Putamen (tissue), 1 donor: Measurements from ENCODE around the gene INPP4B.

ENCODE experiments used
- DNase-seq: peaks from one replicate; pipeline ENCODE4 v3.0.0-alpha.2; 2016; ENCODE audit warnings: low spot score

Gene INPP4B

DNA sequence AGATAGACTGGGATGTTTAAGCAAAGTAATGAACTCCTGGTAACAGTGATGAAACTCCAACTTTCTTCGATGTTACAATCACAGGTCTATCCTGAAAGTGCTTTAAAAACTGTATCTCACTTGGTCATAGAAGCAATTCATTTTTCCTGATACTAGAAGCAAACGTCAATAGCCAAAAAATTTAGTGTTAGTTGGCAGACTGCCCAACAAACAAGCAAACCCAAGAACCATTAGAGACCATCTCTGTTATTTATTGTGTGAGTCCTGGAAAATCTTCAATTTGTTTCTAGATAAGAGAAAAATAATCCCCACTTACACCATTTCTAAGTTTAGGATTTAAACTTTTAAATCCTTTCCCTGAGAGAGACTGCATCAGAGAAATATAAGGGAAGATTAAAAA lies 553.9 kb downstream of the INPP4B start:
- no peak for DNase-seq

DNA sequence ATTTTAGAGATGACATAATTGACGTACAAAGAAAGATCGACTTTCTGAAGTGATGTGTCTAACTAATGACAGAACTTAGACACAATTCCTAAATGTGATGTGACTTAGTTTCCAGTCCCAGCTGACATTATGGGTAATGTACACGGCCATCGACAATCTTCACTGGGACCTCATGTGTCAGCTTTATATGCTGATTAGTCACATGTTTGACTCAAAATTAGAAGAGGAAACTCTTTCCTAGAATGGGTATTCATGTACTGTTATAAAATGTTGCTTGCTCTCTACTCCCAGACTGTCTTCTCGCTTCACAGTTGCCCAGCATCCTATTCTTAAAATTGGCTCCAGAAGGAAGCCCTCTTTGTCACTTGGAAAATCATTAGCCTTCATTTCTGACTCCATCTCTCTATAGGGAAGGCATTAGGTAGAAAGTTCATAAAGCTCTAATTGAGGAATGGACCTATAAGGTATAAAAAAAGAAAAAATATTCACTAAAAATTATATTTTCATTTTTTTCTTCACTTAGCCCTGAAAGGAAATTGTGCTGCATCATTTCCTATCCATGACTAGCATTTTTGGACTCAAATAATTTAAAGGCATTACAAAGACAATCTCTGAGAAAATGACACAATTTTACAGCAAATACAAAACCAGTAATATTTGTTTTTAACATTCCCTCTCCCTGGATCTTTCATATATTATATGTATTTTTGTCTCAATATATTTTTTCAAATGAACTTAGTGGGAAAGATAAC lies 554.6 kb downstream of the INPP4B start:
- no peak for DNase-seq

GRCh38 chr4:142287371-142287770 lies 558.7 kb downstream of the INPP4B start:
- DNase-seq = no peak

DNA sequence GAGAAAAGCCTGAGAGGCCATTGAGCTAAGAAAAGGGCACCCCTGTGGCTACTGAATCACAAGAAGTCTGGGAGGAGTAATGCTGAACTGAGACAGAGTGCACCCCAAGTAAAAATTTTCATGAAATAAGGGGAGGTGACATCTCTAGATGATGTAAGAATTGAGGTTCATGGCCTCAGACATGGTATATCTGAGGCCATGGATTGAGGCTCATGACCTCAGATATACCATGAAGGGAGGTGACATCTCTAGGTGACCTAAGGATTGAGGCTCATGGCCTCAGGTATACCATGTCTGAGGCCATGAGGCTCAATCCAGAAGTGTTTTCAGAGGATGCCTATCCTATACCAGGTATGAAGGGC lies 560.9 kb downstream of the INPP4B start:
- no peak for DNase-seq

GRCh38 chr4:142284402-142285221 lies 561.5 kb downstream of the INPP4B start:
- DNase-seq = no peak

DNA sequence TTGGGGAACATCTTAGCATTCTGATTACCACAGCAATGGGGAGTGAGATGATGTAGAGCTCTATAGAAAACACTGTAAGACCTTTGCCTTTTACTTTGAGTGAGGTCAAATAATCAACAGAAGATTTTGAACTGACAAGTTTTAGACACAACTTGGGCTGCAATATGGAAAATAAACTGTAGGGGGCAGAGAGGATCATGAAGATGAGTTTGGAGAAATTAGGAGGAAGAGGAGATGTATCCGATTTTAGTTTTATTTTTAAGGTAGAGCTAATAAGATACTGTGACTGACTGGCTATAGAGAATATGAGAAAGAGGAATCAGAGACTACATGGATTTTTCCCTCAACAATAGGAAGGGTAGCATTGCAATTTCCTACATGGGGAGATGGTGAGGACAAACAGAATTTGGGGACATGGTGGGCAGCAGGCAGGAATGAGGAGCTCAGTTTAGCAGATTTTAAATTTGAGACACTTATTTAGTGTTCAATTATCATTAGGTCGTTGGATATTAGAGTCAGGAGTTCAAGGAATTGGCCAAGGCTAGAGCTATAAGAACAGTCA lies 563.1 kb downstream of the INPP4B start:
- no peak for DNase-seq

GRCh38 chr4:142281999-142282398 lies 564.1 kb downstream of the INPP4B start:
- DNase-seq = no peak

GRCh38 chr4:142278663-142279062 lies 567.4 kb downstream of the INPP4B start:
- DNase-seq = no peak

DNA sequence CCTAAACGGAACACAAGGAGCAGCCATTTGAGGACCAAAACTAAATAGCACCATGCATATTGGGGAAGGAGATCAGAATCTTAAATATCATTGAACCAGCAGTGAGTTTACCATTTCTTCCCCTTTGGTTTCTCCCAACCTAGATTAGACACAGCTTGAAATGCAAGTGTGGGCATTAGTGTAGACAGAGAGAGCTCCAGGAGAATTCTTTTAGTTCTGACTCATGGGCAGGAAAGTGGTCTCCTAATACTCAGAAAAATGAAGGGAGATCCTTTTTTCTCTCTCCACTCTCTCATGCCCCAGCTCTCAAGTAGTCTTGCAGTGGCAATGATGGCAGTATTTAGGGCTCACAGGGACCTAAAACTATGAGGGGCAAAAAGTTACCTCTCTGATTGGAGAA lies 567.9 kb downstream of the INPP4B start:
- no peak for DNase-seq

DNA sequence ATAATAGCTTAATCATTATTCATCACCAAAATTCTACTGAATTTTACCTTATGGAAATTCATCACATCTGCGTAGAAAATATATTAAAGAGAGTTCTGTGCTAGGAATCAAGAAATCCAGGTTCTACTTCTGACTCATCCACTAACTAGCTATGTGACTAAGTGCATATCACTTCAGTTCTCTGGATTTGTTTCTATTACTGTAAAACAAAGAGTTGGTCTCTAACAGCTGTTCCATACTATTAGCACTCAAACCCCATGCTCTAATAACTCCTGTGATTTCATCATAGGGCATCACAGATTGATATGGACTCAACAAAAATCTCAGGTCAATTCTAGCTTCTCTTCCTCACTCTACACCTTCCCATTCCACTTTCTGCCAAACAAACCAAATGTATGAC lies 572.0 kb downstream of the INPP4B start:
- peak; percentile 1 for DNase-seq

GRCh38 chr4:142272452-142272851 lies 573.6 kb downstream of the INPP4B start:
- peak; percentile 8 for DNase-seq

- DNase-seq = no peak
These were observed 574.3 kb downstream of the INPP4B start for GRCh38 chr4:142271832-142272231.

DNA sequence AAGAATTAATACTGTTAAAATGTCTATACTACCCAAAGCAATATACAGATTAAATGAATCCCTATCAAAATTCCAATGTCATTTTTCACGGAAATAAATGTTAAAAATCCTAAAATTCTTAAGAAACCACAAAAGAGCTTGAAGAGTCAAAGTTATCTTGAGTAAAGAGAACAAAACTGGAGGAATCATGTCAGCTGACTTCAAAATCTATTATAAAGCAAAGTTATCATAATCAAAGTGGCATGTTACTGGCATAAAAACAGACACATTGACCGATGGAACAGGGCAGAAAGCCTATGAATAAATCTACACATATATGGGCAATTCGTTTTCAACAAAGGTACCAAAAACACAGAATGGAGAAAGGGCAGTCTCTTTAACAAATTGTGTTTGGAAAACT lies 579.0 kb downstream of the INPP4B start:
- DNase-seq = no peak

DNA sequence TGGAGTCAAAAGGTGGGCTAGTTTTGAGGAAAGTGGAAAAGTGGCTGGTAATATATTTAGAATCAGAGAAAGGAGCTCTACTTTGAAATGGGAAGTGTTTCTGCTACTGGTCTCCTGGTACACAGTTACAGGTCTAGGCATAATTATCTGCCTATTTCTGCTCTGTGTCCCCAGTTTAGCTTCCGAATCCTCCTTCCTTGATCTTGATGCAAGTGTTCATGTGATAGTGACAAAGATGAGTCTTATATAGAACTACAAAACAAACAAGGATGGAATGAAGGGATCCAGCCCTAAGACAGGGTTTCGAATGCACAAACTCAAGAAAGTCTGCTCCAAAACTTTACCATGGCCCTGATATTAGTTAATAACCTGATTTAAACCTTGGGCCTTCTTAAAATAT lies 580.2 kb downstream of the INPP4B start:
- DNase-seq = no peak

DNA sequence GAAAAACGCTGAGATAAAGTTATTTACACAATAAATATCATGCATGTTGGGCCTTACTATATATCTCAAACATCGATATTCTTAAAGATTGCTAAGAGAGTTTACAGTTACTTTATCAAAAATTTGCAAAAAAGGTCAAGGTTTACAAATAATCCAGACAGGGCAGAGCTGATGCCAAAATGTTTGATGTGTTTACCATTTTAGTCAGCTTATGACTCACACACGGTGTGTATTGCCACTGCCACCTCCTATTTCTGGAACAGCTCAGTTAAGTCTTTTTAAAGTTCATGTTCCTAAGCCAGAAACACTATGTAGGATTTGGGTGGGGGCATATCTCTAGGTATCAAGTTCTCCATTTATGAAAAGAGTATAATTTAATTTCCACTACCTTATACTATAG lies 580.6 kb downstream of the INPP4B start:
- DNase-seq = no peak

DNA sequence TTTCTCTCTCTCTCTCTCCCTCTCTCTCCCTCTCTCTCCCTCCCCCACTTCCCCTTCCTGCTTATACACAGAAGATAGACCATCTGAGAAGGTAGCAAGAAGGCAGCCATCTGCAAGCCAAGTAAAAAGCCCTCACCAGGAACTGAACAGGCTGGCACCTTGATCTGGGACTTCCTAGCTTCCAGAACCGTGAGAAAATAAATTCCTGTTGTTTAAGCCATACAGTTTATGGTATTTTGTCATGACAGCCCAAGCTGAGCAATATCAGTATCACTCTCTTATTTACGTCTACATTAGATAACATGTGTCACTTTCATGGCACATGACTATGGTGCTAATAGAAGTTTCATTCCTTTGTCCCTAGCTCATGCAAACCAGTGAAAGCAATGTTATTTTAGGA lies 581.1 kb downstream of the INPP4B start:
- DNase-seq = no peak

DNA sequence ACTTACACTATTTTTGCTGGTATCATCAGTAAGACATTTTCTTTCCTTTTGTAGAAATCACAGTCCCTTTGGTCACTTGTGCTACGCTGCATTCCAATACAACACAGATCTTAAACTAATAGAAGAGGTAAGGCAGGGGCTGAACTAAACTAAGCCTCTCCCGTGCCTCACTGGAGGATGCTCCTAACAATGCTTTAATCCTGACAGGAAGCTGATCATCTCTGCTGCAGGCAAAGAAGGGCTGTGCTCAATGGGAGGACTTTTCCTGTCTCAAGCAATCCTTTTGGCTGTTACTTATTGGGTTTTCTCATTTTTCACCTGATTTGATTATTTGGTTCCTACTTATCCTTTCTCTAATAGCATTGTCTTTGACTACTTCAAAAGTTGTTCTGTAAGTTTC lies 583.1 kb downstream of the INPP4B start:
- DNase-seq = no peak

DNA sequence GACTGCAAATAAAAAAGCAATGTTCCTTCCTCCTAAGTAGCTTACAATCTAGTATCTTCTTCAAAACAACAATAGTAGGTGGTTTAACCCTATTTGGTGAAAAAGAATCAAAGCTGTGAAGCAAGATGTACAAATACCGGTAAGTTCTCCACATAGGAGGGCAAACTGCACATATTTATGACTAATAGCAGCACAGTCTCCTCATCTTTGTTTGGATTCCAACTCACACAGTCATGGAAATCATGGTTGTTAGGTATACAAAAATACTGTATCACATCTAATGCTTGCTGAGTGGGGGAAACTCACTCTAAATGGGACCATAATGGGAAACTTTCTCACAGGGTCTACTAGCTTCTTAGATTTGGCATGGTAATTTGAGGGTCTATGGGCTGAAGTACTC lies 597.2 kb downstream of the INPP4B start:
- no peak for DNase-seq

- no peak for DNase-seq
These were observed 602.8 kb downstream of the INPP4B start for GRCh38 chr4:142243255-142243654.

DNA sequence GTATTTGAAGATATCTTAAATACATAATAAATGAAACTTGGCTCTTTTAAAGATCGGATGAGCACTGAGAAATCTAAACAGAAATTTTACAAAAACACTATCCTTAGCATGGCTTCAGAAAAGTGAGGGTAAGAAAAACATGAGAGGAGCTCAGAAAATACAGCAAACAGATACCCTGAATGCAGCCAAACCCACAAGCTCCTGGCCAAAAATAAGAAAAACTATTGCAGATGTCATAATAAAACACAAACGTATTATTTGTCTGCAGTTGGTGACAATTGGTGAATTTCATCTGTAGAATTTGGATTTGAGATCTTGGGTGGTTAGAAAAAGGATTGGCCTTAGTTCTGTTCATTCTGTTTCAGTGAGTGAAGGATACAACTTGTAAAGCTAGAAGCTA lies 603.9 kb downstream of the INPP4B start:
- DNase-seq = no peak

DNA sequence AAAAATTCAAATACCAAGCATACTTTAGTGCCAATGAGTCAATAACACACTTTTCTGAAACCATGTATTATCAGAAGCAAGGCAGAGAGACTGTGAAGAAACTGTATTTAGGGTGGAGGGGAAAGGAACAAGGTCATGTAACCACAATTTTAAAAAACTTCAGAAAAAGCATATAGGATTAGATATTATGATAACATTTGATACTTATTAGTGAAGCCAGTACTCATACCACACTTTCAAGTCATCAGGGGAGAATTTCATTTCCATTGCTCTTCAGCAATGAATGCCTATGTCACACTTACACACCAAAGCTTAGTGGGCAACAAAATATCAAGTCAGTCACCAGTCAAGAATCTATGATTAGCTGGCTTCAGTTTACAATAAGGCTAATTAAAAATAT lies 607.5 kb downstream of the INPP4B start:
- DNase-seq = no peak

DNA sequence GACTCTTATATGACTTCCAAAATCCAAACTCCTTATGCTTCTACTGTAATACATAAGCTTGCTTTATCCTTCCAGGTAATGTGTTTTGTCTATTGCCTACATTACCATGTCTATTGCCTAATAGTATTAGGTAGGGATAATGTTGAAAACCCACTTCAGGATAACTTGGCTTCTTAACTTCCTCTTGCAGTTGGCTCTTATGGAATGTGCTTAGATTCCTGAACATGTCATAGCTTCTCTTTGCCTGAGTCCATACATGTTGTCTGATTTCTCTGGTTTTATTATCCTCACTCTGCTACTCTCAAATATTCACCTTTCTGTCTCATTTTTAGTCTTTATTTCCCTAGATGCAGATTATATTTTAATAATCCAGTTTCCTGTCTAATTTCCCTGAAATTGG lies 609.8 kb downstream of the INPP4B start:
- no peak for DNase-seq

DNA sequence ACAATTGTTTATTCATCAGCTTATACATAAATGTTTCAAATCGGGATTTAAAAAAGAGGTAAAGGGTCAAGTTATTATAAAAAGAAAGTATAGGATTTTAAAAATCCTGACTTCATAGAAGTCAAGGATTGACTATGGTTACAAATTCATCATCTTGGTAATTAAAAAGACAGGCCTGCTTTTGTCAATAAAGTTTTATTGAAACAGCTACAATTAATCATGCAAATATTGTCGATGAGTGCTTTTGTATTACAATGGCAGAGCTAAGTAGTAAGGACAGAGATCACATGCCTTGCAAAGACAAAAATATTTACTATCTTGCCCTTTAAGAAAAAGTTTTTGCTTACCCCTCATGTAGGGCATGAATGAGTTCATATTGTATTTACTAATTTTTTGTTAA lies 614.3 kb downstream of the INPP4B start:
- no peak for DNase-seq
